Central memory CD8-positive, alpha-beta T cell (primary cell): ENCODE measurements around the gene GCAT.

Experiments
- ATAC-seq: fragments of 150-1000 bp; cut with Tn5 transposase; replicated peaks from 2 replicates; pipeline ENCODE4 v1.10.0; 2022; ENCODE audit warnings: mild to moderate bottlenecking, moderate FRiP score, moderate number of reproducible peaks; ENCODE audit not compliant: poor library complexity, severe bottlenecking; ENCODE audit errors: extremely low read depth
- DNase-seq, 2 donors: peaks; one replicate each; pipeline ENCODE4 v3.0.0; 2021; ENCODE audit warnings: low spot score in 2 of 2
- H3K27ac Mint-ChIP-seq: one replicate; pipeline ENCODE4 v1.8.0; 2022; ENCODE audit warnings: low read depth, mild to moderate bottlenecking, moderate library complexity, mixed read lengths
- H3K27me3 Mint-ChIP-seq: one replicate; pipeline ENCODE4 v1.8.0; 2022; ENCODE audit warnings: mixed read lengths
- H3K36me3 Mint-ChIP-seq: one replicate; pipeline ENCODE4 v1.8.0; 2022; ENCODE audit warnings: mild to moderate bottlenecking, moderate library complexity, mixed read lengths; ENCODE audit not compliant: insufficient read depth
- H3K4me1 Mint-ChIP-seq: one replicate; pipeline ENCODE4 v1.8.0; 2022; ENCODE audit warnings: mixed read lengths
- H3K4me3 Mint-ChIP-seq: one replicate; pipeline ENCODE4 v1.8.0; 2022; ENCODE audit warnings: mild to moderate bottlenecking, moderate library complexity, mixed read lengths
- H3K9me3 Mint-ChIP-seq: one replicate; pipeline ENCODE4 v1.8.0; 2022; ENCODE audit warnings: mixed read lengths

Gene GCAT

GRCh38 chr22:37848587-37849088, 40.9 kb downstream of the GCAT start:
- H3K36me3 Mint-ChIP-seq = peaks cover 37% of the 10 kb centered on the region
- peak overlapping the region; percentile 99 for H3K27ac Mint-ChIP-seq
- DNase-seq (no peak), ATAC-seq (no peak)
- H3K4me1 Mint-ChIP-seq = peaks cover 44% of the 10 kb centered on the region
- no peaks in the 10 kb centered on the region for H3K9me3 Mint-ChIP-seq
- H3K4me3 Mint-ChIP-seq = peak overlapping the region; percentile 88
- no peaks in the 10 kb centered on the region for H3K27me3 Mint-ChIP-seq

DNA sequence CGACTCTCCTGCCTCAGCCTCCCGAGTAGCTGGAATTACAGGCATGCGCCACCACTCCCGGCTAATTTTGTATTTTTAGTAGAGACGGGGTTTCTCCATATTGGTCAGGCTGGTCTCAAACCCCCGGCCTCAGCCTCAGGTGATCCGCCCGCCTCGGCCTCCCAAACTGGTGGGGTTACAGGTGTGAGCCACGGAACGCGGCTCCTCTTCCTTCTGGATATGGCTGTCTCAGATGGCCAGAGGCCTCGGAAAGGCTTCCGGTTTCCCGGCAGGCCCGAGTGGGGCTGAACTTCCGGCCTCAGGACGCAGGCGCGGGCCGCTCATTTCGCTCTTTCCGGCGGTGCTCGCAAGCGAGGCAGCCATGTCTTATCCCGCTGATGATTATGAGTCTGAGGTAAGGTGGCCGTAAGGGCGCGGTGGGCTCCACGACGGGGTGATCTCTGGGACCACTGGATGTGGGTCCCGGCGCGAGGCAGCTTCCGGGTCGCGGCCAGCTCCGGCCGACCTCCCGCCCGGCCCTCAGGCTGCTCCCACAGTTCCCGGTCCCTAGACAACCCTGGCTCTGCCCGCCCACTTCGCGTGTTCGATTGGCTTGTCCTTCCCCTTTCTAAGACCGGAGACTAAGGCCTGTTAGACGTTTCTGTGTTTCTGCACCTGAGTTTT, 41.5 kb downstream of the GCAT start, which contains the start of gene EIF3L:
TSS of gene EIF3L (plus strand) at position 331 of the 663 bp plus-strand sequence. CDS start at position 362, 31 bp downstream.
- ATAC-seq (peak; percentile 64), DNase-seq (peak; percentile 76 to 79)
- Mint-ChIP-seq H3K36me3 (peaks cover 42% of the 10 kb centered on the region), H3K27me3 (no peaks in the 10 kb centered on the region), H3K4me3 (peak within 1 kb of the TSS; percentile 88), H3K27ac (peak within 1 kb of the TSS; percentile 99), H3K4me1 (peaks cover 49% of the 10 kb centered on the region), H3K9me3 (no peaks in the 10 kb centered on the region)

DNA sequence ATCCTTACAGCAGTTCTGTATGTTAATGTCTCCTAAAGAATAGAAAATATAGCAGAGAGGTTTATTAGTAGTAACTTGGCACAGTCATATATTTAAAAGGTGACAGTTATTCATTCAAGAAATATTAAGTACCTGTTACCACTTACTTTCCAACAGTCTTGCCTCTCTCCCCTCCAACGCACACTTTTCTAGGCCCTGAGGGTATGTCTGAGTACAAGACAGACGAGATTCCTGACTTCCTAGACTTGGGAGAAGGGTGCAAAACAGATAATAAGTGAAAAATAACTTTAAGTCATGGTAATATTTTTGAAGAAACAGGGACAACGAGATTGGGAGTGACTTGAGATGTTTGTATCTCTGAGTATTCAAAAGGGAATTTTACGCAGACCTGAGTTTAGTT, 43.1 kb downstream of the GCAT start:
- no peak for DNase-seq
- Mint-ChIP-seq H3K4me1 (peaks cover 59% of the 10 kb centered on the region), H3K27ac (peak overlapping the region; percentile 99), H3K36me3 (peaks cover 53% of the 10 kb centered on the region), H3K9me3 (no peaks in the 10 kb centered on the region), H3K27me3 (no peaks in the 10 kb centered on the region), H3K4me3 (peak overlapping the region; percentile 88)
- no peak for ATAC-seq

DNA sequence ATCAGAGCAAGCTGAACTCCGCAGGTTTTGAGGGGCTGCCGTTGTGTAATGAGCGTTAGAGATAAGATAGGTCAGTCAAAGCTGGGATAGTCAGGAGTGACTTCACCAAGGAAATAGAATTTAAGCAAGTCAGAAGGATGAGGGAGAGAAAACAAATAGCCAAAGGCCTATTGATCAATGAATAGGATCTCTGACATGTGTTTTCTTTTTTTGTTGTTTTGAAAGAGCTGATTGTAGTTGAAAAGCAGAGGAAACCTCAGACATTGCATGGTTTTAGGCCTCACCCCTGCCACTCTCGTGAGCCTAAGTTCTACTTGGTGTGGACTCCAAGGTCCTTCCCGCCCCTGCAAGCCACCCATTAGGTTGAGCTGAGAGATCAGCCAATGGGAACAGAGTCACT, 44.7 kb downstream of the GCAT start:
- no peak overlapping the region for H3K4me3 Mint-ChIP-seq
- DNase-seq (no peak), ATAC-seq (no peak)
- H3K9me3 Mint-ChIP-seq = no peaks in the 10 kb centered on the region
- no peaks in the 10 kb centered on the region for H3K27me3 Mint-ChIP-seq
- peaks cover 68% of the 10 kb centered on the region for H3K36me3 Mint-ChIP-seq
- no peak overlapping the region for H3K27ac Mint-ChIP-seq
- H3K4me1 Mint-ChIP-seq = peaks cover 59% of the 10 kb centered on the region

DNA sequence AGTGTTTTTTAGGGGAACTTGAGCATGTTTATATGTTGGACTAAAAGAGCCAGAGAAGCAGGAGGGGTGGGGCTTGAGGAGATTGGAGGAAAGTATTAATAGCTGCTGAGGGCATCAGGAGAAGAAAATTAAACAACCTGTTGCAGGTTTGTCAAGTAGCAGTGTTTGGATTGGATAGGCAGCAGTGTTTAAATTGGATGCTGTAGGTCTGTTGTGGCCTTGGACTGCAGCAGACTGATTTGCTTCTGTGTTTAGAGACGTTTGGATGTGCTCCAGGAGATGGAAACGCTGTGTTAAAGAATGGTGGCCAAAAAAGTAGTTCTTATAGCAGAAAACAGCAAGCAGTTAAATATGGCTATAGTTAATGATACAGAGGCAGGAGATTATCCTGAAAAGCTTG, 47.2 kb downstream of the GCAT start:
- peaks cover 36% of the 10 kb centered on the region for H3K4me1 Mint-ChIP-seq
- H3K36me3 Mint-ChIP-seq = peaks cover 80% of the 10 kb centered on the region
- DNase-seq (no peak), ATAC-seq (no peak)
- H3K27me3 Mint-ChIP-seq = no peaks in the 10 kb centered on the region
- H3K9me3 Mint-ChIP-seq = no peaks in the 10 kb centered on the region
- H3K4me3 Mint-ChIP-seq = no peak overlapping the region
- no peak overlapping the region for H3K27ac Mint-ChIP-seq

DNA sequence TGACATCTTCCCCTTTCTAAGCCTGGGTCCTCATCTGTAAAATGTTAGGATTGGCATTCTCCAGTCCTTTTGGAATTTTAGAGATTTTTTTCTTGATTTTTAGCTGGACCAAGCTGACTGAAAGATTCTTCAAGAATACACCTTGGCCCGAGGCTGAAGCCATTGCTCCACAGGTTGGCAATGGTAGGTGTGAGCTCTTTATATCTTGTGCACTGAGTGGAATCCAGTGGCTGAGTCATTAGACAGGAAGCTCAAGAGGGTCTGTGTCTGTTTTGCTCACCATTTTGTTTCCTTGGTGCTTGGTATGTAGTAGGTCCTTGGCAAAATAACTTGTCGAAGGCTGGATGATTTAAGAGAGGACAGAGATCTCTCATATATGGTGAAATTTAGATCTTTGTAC, 47.7 kb downstream of the GCAT start:
- H3K4me1 Mint-ChIP-seq = peaks cover 35% of the 10 kb centered on the region
- DNase-seq (no peak), ATAC-seq (no peak)
- no peak overlapping the region for H3K4me3 Mint-ChIP-seq
- H3K27ac Mint-ChIP-seq = peak overlapping the region; percentile 49
- no peaks in the 10 kb centered on the region for H3K9me3 Mint-ChIP-seq
- peaks cover 85% of the 10 kb centered on the region for H3K36me3 Mint-ChIP-seq
- no peaks in the 10 kb centered on the region for H3K27me3 Mint-ChIP-seq

DNA sequence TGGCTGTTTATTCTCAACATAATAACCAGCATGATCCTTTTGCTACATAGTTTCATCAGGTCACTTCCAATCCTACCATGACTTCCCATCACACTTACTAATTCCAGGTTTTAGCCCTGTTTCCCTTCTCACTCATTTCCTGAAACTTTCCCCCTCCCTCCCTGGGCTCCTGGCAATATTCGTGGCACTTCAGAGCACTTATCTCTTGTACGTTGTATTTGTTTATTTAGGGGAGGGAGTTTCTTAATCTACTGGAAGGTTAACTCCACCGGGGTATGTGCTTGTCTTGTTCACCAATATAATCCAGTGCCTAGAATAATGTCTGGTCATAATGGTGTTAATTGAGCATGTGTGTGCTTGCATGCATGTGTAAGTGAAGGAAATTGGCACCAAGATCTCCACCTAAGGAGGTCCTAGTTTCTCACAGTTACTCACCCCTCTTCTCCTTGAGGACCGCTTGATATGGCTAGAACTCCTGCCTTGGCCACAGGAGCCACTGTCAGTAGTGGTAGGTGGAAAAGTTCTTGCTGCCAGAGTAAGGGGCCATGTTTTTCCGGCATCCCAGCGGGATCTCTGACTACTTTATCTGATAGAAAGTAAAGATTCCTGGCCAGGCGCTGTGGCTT, 53.2 kb downstream of the GCAT start:
- Mint-ChIP-seq H3K27me3 (no peaks in the 10 kb centered on the region), H3K27ac (no peak overlapping the region), H3K36me3 (peaks cover 74% of the 10 kb centered on the region)

DNA sequence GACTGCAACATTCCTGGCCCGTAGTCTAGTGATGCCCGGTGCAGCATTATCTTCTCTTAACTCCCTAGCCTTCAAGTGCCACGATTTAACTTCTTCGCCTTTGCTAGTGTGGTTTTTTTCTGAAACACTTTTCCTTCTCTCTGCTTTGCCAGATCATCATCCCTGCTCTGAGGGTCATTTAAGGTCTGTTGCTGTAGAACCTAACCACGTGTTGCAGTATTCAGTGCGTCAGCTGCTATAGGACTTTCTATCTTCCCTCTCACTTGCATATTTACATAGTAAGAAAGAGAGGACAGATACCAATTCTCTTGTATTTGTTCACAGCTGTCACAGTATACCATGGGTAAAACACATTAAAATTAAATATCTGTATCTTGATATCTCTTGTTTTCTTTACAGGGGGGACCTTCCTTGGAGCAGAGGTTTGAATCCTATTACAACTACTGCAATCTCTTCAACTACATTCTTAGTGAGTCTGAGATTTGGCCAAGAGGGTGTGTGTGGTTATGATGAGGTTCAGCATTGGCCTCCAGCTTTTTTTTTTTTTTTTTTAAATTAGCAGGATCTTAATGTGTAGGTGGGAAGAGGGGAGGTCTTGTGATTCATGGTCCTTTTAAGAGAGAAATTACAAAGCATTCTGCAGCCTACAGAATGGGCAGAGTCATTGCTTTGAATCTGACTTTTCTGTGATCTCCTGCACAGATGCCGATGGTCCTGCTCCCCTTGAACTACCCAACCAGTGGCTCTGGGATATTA, 55.0 kb downstream of the GCAT start:
- no peaks in the 10 kb centered on the region for H3K9me3 Mint-ChIP-seq
- DNase-seq (no peak), ATAC-seq (no peak)
- peaks cover 70% of the 10 kb centered on the region for H3K36me3 Mint-ChIP-seq
- H3K27ac Mint-ChIP-seq = no peak overlapping the region
- H3K4me1 Mint-ChIP-seq = peaks cover 5% of the 10 kb centered on the region
- H3K27me3 Mint-ChIP-seq = no peaks in the 10 kb centered on the region
- no peak overlapping the region for H3K4me3 Mint-ChIP-seq

More for the DNA sequence above, 53.2 kb downstream of the GCAT start:
- ATAC-seq = no peak
- no peaks in the 10 kb centered on the region for H3K9me3 Mint-ChIP-seq
- no peak for DNase-seq
- no peak overlapping the region for H3K4me3 Mint-ChIP-seq
- H3K4me1 Mint-ChIP-seq = peaks cover 5% of the 10 kb centered on the region

- no peak for ATAC-seq
- Mint-ChIP-seq H3K9me3 (no peaks in the 10 kb centered on the region), H3K27me3 (no peaks in the 10 kb centered on the region), H3K36me3 (peaks cover 68% of the 10 kb centered on the region), H3K4me1 (peaks cover 5% of the 10 kb centered on the region), H3K27ac (no peak overlapping the region), H3K4me3 (no peak overlapping the region)
- DNase-seq = no peak
These were observed 57.8 kb downstream of the GCAT start for GRCh38 chr22:37865510-37865909.
